ENCODE data around the gene CCDC85B.

The CCDC85B gene

DNA sequence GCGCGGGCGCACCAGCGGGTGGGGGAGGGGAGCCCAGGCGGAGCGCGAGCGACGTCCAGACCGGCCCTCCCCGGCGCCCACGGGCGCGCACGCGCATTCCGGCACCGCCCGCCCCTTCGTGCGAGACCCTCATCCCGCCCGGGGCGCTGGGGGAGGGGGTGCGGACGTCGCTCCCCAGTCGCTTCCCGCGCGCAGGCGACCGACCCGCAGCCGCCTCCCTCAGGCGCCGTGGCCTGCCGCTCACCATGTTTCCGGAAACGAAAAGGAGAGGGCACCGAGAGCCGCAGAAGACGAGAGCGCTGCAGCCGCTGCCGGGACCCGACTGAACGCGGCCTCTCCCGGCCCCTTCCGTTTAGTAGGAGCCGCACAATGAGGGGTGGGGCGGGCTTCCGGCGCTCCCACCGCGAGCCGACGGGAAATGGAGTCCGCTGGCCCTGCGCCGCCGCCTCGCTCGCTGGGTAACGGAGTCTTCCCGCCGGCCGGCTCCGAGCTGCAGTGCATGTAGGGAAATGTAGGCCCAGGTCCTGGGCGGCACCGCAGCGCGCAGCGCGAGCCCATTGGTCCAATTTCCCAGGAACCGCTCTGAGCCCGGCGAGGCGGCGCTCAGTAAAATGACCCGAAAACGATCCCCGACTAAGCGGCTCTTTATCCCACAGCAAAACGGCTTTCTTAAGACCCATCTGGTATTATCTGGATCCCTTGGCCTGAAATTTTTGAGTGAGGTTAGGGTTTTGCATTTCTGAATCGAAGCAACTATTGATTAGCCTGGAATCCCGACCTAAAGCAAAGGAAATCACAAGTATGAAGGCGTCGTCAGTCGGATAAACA, 32.4 kb upstream of the CCDC85B start, which contains the start of gene CFL1:
CFL1 (minus strand) TSS at position 328 of the 828 bp plus-strand sequence; CDS start at position 247, 81 bp downstream.
- peak; percentile 95 for DNase-seq

DNA sequence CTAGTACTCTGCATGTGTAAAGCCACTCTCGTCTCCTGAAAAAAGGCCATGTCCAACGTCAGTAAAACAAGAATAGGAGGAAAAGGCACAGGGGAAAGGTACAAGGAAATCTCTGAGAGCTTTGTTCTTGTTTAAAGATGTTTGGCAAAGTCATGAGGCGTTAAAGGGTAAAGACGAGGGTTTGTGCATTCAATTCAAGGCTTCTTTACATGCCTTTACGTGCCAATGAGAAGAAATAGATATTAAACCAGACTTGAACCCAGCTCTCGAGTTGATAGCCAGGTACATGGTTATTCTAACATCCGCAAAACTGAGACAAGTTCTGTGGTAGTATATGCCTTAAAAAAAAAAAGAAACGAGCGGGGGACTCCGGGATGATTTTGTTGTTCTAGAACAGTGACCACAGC, 31.8 kb upstream of the CCDC85B start:
- no peak for DNase-seq

DNA sequence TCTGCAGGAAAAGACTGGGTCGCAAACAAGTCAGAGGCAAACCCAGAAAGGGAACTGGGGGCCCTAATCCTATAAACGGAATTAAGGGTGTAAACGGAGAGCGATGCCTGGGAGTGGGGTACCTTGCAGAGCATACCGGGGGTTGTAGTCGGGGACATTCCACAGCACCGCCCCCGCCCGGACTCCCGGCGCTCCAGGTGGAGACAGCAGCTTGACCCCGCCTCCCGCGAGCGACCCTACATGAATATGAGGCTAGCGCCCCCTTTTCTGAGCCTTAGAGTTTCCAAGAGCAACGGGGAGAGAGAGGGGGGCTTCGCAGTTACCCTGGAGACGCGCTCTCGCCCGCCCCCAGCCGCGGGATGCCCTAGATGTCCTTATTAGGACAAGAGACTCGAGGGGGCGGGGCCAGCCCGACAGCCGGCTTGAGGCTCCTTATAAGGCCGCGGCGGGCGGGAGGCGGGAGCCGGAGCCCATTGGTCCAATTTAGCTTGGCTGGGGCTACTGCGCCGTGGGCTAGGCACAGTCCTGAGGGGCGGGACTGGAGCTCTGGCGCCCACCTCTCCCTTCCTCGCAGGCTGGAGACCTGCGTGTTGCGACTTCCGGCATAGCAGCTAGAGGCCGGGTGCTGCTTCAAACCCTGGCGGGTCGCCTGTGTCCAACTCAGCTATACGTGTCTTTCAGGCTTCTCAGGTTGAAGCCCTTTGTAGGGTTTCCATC, 31.2 kb upstream of the CCDC85B start:
- peak; percentile 96 for DNase-seq

DNA sequence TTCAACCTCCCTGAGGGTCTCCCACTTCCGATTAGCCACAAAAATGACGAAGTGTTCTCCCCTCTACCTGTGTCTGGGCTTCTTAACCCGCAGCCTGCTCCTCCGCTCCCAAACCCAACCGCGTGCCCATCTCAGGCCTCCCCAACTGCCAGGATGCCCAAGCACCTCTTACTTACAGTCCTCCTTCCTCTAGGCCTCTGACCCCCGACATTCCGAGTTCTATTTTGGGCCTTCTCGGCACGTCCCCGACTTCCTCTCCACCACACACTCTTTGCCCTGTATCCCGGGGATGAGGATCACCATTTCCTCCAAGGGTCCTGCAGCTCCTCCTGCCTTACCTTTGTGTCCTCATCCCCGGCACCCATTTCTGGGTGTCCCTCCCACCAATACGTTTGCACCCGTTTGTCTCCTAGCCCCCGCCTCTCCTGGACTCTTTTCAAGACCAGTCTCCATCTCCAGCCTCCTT, 30.6 kb upstream of the CCDC85B start:
- no peak for DNase-seq

DNA sequence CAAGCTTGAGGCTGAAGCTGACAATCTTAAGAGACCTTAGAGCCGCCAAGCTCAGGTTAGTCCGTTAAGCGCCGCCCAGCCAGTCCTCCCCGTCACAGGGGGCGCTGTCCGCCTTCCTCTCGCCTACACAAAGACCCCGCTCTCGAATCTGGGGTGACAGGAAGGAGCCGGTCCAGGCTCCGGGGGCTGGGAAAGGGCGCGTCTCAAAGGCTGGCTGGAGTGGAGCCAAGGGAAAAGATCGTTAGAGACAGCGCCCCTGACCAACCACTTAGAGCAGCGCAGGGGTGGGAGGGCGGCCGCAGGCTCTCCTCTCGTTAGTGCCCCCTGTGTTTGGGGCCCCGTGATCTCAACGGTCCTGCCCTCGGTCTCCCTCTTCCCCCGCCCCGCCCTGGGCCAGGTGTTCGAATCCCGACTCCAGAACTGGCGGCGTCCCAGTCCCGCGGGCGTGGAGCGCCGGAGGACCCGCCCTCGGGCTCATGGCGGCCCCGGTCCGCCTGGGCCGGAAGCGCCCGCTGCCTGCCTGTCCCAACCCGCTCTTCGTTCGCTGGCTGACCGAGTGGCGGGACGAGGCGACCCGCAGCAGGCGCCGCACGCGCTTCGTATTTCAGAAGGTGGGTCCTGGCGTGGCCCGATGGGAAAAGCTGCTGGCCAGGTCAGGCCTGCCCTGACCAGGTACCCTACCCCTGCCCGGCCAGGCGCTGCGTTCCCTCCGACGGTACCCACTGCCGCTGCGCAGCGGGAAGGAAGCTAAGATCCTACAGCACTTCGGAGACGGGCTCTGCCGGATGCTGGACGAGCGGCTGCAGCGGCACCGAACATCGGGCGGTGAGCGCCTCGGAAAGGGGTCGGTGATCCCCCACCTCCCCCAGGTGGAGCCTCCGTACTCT, 30.0 kb upstream of the CCDC85B start, which contains the start of gene MUS81:
MUS81 (plus strand) TSS at position 156 of the 887 bp plus-strand sequence; CDS start at position 477, 321 bp downstream.
- peak; percentile 93 for DNase-seq

DNA sequence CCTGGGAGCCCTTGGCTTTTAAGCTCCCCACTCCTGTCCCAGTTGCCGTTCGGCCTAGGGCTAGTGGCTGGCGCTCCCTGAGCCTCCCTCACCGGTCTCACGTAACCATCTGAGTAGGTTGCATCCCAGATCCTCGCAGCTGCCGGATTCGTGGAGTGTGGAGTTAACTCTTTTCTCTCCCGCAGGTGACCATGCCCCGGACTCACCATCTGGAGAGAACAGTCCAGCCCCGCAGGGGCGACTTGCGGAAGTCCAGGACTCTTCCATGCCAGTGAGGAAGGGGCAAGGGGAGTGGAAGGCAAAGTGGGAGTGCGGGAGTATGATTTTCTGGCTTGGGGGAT, 29.3 kb upstream of the CCDC85B start:
- DNase-seq: no peak

DNA sequence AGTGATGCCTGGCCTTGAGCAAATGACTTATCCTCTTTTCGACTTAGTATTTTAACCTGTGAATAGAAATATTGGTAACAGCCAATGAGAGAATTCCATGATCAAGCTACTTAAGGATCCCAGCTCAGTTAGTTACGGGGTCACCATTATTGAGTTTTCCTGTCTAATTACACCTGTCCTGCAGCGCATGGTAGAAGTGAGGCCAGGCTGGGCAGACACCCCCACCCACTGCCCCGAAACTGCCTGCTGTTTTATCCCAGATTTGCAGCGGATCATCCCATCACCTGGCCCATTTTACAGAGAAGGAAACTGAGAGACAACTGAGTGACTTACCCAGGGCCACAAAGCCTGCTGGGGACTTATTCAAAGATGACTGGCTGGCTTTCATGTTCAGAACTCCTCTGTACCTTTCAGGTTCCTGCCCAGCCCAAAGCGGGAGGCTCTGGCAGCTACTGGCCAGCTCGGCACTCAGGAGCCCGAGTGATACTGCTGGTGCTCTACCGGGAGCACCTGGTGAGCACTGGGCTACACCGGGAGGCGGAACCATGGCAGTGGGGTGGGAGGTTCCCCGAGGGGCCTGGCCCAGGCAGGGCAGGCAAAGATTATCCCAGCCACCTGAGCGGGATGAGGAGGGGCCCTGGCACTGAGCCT, 28.8 kb upstream of the CCDC85B start:
- no peak for DNase-seq

DNA sequence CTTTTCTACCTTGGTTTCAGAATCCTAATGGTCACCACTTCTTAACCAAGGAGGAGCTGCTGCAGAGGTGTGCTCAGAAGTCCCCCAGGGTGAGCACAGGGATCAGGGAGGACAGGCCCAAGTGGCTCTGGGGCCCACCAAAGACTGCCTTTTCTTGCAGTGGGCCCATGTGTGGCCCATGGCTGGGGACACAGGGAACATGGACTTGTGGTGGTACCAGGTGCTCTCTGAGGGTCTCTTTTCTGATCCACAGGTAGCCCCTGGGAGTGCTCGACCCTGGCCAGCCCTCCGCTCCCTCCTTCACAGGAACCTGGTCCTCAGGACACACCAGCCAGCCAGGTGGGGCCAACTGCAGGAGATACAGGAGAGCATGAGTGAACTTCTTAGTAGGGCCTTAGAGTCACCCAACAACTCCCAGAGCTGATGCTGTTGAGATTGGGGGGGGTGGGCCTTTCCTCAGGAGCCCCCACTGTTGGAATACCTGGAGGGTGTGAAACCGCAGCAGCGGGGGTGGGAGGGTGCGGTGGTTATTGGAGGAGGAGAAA, 28.2 kb upstream of the CCDC85B start:
- no peak for DNase-seq

DNA sequence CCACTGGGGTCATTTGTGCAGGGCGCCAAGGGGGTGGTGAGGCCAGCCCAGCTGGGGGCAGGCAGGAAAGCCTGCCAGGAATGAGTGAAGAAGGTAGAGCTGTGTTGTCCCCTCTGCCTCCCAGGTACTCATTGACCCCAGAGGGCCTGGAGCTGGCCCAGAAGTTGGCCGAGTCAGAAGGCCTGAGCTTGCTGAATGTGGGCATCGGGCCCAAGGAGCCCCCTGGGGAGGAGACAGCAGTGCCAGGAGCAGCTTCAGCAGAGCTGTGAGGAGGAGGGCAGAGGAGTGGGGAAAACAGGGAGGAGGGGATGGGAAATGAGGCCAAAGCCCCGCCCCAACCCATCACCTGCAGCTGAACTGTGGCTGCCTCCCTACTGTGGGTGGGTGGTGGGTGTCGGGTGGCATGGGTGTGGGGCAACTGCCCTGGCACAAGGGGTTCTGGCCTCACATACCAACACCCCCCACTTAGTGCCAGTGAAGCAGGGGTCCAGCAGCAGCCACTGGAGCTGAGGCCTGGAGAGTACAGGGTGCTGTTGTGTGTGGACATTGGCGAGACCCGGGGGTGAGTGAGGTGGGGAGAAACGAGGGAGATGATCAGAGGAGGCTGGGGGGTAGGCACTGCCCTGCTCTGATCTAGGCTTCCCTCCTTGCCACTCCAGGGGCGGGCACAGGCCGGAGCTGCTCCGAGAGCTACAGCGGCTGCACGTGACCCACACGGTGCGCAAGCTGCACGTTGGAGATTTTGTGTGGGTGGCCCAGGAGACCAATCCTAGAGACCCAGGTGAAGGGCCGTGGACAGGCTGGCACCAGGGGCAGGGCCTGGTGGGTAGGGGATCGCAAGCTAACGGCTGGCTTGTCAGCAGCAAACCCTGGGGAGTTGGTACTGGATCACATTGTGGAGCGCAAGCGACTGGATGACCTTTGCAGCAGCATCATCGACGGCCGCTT, 27.3 kb upstream of the CCDC85B start:
- no peak for DNase-seq

DNA sequence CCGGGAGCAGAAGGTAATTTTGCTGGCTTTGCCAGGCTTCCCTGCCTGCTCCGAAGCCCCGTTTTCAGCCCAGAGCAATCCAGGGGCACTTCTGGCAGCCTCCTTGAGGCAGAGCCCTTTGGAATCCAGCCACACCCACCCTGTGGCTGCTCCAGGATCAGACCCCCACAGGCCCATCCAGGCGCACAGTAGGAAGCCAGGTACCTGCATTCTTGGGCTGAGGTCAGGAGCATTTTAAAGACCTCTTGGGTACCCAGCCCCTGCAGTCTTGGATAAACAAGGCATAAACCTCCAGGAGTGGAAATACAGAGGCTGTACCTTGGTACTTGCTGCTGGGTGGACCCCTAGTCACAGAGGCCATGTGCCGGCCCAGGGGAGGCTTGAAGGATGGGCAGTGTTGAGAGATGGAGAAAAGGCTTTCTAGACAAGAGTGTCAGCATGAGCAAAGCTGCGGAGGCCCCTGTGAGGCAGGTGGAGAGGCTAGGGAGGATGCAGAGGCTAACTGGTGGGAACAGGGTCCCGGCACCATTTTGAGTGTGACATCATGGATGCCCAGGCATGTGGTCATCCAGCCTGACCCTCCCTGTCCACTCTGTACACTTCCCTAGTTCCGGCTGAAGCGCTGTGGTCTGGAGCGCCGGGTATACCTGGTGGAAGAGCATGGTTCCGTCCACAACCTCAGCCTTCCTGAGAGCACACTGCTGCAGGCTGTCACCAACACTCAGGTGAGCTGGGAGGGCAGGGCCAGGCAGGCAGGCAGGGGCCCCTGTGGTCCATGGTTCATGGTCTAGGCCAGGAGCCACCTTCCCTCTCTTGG, 26.4 kb upstream of the CCDC85B start:
- DNase-seq: no peak

DNA sequence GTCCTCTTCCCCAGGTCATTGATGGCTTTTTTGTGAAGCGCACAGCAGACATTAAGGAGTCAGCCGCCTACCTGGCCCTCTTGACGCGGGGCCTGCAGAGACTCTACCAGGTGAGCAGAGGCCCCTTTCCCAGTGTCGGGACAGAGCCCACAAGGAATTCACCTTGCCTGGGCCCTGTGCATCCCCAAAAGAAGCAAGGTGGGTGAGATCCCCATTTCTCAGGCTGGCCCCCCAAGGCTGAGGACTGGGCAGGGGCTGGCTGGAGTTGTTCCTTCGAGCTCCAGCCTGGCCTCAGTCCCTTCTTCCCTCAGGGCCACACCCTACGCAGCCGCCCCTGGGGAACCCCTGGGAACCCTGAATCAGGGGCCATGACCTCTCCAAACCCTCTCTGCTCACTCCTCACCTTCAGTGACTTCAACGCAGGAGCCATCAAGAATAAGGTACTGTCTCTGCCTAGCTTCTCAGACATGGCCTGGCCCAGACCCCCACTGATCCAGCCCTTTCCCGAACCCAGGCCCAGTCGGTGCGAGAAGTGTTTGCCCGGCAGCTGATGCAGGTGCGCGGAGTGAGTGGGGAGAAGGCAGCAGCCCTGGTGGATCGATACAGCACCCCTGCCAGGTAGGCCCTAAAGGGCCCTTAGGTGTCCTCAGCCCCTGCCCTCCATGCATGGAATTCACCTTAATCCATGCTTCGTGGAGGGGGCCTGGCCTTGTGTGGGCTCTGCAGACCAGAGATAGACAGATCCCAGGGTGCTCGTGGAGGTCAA, 25.6 kb upstream of the CCDC85B start:
- no peak for DNase-seq

DNA sequence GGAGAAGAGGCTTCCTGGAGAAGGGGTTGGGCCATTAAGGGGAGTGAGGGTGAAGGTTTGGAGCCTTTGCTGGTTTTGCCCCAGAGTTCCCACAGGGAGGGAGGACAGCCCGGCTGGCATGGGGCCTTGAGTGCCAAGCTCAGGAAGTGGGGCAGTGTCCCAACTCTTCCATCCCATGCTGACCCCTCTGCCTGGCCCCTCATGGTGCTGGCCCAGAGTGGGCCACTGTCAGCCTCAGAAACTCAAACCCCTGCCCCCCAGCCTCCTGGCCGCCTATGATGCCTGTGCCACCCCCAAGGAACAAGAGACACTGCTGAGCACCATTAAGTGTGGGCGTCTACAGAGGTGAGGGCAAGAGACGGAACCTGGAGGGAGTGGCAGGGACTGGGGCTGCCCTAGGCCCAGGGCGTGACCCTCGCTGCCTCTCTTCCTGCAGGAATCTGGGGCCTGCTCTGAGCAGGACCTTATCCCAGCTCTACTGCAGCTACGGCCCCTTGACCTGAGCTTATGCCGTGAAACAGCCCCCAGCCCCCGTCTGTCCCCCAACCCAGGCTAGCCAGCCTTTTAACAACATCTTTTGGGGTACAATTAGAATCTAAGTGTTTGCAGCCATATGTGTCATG, 24.8 kb upstream of the CCDC85B start:
- DNase-seq: no peak

DNA sequence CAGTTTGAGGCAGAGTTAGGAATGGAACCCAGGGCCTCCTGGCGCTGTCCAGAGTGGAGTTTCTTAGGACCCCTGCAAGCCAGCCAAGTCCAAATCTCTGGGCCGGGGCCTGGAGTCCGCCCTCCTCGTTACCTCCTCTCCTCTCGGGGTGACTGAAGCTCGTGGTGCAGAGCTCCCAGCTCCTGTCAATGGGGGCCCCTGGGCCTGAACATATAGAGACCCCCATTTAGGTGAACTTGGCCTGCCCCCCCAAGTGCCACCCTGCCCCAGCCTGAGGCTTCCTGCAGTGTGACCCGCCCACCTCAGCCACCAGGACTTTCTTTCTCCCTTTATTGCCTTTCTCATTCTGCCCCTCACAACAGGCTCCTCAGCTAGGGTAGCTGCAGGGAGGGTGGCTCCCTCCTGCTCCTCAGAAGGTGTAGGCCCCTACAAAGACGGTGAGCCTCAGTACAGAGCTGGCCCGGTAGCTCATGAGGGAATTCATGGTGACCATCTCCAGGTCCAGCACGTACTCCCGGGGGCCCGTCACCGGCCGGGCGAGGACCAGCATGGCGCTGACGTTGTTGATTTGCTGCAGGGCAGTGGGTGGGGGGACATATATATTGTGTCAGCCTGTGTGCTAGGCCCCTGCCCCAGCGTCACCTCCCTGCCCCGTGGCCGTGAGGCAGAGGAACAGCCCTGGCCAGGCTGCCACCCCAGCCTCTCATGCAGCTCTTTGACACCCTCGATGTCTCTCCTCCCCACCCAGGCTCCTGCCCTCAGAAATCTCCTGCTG, 23.8 kb upstream of the CCDC85B start:
- no peak for DNase-seq

DNA sequence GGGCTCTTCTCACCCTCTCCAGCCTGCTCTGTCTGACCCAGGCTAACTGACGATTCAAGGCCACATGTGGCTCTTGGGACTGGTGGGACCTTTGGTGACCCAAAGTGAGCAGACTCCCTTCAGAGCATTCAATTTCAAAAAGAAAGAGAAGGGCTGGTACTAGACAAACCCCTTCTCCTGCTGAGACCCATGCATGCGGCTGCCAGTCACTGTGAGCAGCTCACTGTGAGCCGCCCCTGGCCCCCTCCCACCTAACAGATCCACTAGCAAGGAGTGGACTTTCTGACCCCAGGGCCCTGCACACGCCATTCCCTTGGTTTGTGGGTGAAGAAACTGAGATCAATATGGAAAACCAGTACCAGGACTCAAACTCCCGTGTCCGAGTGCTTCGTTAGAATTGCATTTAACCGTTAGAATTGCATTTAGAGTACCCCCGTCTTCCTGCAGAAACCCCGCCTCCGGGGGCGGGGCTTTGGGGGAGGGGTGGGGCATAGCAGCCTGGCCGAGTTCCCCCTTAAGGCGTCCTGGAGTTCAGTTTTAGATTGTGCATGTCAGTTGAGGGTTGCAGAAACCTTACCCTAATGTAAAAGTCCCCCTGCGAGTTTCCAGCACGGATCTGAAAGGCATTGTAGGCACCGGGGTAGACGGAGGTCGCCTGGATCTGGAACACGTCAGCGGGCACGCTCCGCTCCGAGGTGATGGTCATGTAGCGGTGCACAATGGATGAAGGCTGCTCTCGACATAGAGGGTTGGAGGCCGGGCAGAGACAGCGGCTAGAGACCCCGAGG, 23.0 kb upstream of the CCDC85B start:
- no peak for DNase-seq

DNA sequence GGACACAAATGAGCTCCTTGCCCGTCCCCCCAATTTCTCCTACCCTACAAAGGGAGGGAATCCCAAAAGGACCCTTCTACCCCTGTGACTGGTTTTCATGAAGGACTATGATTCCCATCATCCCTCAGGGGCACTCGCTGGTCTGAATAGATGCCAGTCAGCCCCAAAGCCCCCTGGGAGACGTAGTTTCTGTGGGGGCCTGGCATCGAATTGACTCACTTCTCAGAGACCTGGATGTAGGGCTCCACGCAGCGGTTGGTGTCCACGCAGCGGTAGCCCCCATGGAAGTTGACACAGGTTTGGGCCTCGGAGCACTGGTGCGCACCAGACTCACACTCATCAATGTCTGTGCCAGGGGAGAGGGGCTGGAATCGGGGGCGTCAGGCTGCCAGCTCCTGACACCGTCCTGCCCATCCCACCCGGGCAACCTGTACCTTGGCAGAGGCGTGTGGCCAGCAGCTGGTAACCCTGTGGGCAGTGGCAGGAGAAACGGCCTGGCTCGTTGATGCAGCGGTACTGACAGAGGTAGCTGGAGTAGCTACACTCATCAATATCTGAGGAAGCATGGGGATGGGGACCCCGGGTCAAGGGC, 22.3 kb upstream of the CCDC85B start:
- no peak for DNase-seq

DNA sequence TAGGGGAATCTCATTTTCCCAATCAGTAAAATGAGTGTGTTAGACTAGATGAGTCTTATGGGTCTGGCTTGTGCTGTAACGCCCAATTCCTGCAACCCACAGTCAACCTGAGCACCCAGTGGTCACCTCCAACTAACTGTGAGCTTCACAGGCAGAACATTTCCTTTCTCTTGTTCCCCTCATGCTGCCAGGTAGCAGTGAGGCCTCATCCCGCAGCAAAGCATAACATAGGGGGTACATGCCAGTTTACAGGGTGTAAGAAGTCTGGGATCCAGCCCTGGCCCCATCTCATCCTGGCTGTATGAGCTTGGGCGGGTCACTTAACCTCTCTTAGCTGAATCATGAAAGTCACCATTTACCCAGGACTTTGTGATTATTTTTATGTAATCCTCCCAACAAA, 21.6 kb upstream of the CCDC85B start:
- DNase-seq: no peak
